NCI-H2196 treated with DMSO at 0.1 percent for 48 hours (cell line): ENCODE measurements around the gene TPRA1.
"Not testable (repeated sequence)": the region's sequence is repeated elsewhere in the genome, so short reads cannot be mapped to it uniquely, and the experiment has no call there.

Experiments used
- DNase-seq: peaks from one replicate; lab custom pipeline; 2025; ENCODE audit not compliant: unreplicated experiment; lab: John Stamatoyannopoulos, UW

Gene TPRA1

DNA sequence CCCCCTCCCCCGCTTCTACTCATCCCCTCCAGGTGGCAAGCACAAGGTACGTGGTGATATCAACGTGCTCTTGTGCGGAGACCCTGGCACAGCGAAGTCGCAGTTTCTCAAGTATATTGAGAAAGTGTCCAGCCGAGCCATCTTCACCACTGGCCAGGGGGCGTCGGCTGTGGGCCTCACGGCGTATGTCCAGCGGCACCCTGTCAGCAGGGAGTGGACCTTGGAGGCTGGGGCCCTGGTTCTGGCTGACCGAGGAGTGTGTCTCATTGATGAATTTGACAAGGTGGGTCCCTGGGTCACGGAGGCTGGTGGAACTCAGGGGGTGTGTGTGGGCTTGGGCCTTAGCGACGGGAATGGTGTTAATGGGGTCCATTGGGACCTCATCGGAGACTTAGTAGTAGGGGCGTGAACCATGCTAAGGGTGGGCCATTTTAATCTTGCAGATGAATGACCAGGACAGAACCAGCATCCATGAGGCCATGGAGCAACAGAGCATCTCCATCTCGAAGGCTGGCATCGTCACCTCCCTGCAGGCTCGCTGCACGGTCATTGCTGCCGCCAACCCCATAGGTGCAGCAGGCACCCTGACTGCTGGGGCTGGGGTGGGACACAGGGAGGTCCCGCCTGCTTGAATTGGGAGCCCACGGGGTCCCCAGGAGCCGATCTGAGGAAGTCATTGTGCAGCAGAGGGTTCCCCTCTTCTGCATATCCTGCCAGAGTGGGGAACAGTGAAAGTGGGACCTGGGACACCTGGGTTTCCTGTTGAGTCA is 26.5 kb upstream of the TPRA1 start:
- DNase-seq: no peak

DNA sequence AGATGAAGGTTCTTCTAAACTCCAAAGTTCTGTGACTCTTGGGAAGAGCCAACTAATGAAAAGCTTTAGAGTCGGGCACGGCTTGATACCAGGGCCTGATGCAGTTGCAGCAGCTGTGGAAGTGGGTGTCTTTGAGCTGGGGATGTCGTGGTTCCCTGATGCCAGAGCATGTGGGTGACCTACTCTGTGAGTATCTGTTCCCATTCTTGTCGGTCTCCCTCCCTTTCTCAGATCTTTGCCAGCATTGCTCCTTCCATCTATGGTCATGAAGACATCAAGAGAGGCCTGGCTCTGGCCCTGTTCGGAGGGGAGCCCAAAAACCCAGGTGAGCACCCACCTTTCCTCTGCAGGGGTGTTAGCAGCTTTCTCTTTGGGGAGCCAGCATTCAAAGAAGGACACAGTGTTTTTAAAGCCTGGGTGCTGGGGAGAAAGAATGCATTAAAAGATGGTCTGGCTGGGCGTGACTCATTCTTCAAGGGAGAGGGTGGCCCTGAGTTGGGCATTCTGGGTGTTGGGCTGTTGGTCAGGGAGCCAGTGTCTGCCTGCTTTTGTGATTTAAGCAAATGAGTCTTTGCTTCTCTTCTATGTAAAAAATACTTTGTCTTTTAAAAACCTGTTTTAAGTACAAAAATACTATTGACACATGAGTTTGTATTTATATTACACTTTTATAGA is 25.2 kb upstream of the TPRA1 start:
- DNase-seq: no peak

DNA sequence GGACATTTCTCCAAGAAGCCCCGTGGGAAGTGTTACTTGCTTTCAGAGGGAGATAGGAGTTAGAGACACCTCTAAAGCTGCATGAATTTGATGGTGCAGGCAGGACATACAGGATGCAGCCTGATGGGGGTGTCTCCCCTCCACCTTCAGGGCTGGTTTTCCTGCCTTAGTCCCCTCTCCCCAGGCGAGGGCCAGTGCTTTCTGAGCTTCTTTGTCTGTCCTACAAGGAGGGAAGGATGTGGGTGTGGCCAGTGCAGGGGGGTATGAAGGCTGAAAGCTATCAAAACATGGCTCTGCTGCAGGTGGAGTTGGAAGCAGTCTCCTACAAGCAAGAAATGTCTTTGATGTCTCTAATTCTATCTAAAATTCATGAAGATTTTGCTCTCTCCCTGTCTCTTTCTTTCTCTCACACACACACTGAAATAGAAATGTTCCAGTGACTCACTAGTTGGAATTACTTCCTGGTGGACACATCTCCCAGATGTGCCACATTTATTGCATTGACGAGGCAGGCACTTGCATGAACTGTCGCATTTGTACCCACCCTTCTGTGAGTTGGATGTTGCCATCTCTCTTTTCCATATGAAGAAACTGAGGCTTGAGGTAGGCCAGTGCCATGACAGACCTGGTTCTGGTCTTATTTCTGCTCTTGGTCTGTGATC is 24.5 kb upstream of the TPRA1 start:
- DNase-seq: no peak

DNA sequence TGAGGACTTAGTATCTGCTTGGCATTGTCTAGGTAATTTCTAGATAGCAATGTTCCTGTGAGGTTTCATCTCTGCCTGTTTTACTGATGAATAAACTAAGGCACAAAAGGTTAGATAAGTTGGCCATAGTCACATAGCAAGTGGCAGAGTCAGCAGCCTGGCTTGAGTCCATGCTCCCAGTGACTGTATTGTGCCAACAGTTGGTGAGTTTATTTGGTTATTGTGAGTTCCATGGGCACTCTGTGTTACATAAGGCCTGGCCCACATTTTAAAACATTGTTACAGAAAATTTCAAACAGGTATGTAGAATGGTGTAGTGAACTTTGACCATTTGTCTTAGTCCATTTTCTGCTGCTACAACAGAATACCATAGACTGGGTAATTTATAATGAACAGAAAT is 22.9 kb upstream of the TPRA1 start:
- DNase-seq: peak; percentile 72

DNA sequence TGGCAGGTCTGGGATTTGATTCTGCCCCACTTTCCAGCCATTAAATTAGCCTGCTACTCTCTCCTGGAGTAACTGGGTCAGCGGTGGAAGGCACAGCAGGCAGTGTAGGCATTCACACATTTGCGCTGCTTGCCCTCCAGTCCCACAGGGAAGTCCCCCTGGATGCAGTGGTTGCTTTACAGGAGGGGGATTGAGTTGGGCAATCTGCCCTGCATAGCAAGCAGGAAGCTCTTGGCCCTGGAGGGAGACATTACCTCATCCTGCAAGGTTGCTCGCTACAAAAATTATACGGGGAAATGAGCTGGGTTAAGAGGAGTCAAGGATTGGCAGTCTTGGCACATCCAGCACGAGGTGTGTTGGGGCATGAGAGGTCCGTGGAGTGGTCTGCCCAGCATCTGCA is 22.4 kb upstream of the TPRA1 start:
- peak; percentile 76 for DNase-seq

DNA sequence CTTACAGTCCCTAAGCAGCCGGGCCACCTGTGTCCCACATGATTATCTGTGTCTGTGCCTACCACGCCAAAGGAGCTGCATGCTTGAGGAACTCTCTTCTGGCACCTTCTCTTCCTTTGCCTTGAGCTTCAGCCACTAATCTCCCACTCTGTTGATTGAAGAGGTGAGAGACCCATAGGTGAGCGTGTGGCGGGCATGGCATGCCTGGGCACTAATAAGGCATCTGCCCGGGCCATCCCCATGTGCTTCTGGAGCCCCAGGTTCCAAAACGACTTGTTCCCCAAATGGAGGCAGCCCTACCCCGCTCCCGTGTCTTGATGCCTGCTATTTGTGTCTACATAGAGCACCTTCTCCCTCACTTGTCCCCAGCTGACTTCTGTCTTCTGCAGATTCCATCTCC is 20.7 kb upstream of the TPRA1 start:
- DNase-seq: no peak

DNA sequence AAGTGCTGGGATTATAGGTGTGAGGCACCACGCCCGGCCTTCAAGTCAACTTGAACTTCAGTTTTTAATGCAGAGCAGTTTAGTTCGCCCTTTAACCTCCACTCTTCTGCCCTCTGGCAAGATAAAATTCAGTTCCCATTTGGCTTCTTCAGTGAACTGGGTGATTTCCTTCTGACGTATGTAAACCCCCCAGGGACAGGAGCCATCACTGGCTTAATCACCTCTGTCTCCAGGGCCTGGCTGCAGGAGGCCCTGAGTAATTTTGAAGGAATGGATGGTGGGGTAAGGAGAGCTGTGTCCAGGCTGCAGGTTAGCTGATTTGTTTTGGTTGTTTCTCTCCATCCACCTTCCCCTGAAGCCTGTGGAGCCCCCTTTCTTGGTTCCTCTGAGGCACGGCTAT is 19.6 kb upstream of the TPRA1 start:
- no peak for DNase-seq

DNA sequence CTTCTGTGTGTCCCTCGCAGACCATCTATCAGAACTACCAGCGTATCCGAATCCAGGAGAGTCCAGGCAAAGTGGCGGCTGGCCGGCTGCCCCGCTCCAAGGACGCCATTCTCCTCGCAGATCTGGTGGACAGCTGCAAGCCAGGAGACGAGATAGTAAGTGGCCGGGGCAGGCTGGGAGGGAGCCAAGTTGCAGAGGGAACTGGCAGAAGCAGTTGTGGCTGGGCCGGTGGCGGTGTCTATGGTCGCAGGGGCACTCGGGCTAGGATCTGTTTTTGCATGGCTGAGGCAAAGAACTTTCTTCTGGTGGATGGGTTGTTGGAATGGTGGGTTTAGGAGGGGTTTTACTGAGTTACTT is 17.8 kb upstream of the TPRA1 start:
- DNase-seq: no peak

DNA sequence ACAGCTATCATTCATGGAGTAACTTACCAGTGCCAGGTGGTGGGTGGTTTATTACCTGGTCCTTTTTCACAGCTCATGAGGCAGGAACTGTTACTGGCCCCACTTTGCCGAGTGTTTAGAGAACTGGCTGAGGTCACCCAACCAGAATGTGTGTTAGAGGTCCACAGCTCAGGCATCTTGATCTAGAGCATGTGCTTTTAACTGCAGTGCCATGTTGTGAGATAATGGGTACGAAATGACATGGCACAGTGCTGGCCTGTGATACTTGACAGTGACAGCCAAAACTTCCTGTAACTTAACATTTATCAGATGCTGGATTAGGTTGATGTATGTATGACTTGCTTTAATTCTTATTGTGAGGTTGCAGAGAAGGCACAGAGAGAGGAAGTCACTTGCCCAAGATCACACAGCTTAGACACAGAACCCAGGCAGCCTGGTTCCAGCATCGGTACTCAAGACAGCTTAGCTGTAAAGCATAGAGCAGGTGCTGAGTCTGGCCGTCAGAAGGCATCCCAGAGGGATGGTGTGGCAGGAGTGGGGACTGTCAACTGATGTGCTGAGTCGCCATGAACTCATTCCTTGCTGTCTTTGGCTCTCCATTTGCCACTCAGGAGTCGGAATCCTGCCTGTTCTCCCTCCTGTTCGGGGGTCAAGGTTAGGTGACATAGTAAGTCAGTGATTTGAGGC is 17.3 kb upstream of the TPRA1 start:
- no peak for DNase-seq

DNA sequence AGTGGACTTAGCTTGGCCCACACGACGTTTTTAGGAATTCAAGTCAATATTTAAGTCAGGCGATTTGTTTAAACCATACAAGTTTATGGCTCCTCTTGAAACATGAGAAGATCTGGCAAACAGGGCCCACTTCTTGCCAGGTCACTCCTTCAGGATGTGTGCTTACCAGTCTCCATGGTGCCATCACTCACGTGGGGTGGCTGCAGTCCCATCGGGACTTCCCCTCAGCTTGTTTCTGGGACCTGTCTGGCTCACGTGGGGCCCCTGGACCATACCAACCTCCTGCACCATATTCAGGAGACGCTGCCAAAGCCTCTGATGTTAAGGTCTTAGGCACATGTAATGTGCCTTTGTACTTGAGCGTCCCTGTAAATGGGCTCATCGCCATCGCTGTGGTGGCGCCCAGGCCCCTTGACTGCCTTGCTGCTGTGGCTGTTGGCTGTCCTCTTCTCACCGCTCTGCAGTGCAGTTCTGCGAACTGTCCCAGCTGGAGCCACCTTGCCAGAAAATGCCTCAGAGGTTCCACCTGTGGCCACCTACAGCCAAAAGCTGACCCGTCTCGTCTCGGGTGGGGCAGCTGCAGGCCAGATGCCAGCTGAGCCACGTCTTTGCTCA is 16.6 kb upstream of the TPRA1 start:
- DNase-seq: peak; percentile 91

DNA sequence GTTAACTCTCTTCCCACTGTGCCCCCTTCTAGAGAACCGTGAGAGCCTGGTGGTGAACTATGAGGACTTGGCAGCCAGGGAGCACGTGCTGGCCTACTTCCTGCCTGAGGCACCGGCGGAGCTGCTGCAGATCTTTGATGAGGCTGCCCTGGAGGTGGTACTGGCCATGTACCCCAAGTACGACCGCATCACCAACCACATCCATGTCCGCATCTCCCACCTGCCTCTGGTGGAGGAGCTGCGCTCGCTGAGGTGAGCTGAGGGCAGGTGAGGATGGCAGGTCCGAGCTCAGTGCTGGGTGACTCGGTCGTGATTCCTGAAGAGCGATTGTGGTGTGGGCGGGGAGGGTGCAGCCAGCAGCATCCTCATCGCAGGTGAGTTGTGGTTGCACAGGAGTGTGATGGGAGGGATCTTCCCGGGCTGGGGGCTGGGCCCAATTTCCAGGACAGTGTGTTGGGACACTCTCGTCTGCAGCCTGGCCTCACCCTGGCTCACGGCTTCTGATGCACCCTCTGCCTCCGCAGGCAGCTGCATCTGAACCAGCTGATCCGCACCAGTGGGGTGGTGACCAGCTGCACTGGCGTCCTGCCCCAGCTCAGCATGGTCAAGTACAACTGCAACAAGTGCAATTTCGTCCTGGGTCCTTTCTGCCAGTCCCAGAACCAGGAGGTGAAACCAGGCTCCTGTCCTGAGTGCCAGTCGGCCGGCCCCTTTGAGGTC is 15.7 kb upstream of the TPRA1 start:
- no peak for DNase-seq

DNA sequence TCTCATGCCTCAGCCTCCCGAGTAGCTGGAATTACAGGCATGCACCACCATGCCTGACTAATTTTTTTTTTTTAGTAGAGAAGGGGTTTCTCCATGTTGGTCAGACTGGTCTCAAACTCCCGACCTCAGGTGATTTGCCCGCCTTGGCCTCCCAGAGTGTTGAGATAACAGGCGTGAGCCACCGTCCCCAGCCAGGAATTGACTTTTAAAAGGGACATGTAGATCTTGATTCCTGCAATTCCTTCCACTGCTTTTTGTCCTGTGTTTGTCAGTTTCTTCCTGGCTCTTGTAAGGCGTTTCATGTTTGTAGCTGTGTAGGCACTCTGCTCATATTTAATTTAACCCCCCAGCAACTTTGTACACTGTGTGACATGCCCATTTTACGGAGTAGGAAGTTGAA is 15.0 kb upstream of the TPRA1 start:
- not testable (repeated sequence) for DNase-seq

DNA sequence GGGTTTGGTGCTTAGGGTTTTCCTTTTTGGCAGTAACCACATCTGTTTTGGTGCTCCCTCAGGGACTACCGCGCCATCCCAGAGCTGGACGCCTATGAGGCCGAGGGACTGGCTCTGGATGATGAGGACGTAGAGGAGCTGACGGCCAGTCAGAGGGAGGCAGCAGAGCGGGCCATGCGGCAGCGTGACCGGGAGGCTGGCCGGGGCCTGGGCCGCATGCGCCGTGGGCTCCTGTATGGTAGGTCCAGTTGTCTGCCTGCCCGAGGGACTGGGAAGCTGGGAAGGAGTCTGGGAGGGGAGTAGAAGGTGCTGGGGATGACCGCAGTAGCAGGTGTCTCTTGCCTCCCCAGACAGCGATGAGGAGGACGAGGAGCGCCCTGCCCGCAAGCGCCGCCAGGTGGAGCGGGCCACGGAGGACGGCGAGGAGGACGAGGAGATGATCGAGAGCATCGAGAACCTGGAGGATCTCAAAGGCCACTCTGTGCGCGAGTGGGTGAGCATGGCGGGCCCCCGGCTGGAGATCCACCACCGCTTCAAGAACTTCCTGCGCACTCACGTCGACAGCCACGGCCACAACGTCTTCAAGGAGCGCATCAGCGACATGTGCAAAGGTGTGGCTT is 14.1 kb upstream of the TPRA1 start:
- DNase-seq: no peak

DNA sequence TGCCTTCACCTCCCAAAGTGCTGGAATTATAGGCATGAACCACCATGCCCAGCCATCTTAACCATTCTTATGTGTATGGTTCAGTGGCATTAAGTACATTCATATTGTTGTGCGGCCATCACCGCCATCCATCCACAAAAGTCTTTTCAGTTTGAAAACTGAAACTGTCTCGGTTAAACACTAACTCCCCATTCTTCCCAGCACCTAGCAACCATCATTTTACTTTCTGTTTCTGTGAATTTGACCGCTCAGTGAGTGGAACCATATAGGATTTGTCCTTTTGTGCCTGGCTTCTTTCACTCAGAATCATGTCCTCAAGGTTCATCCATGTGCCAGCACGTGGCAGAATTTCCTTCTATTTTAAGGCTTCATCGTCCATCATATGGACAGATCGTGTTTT is 13.5 kb upstream of the TPRA1 start:
- DNase-seq: no peak

DNA sequence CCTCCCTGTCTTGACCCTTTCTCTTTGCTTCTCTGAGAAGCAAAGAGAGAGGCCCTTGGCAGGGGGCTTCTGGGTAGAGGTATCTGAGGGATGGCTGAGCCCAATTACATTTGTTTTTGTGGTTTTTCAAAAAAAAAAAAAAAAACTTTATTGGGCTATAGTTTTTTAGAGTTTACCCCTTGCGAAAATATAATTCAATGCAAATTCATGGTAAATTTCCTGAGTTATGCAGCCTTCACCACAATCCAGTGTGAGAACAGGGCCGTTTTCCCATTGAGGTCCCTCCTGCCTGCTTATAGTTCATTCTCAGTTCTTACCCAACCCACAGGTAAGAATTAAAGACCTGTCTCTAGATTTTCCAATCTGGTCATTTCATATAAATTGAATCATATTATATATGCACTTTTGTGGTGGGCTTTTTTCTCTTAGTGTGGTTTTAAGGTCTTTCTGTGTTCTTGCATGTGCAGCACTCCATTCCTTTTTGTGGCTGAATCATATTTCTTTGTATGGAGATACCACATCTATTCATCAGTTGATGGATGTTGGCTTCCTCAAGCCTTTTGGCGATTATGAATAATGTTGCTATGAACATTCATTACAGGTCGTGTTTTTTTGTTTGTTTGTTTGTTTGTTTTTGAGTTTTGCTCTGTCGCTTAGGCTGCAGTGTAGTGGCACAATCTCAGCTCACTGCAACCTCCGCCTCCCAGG is 10.4 kb upstream of the TPRA1 start:
- DNase-seq: no peak

DNA sequence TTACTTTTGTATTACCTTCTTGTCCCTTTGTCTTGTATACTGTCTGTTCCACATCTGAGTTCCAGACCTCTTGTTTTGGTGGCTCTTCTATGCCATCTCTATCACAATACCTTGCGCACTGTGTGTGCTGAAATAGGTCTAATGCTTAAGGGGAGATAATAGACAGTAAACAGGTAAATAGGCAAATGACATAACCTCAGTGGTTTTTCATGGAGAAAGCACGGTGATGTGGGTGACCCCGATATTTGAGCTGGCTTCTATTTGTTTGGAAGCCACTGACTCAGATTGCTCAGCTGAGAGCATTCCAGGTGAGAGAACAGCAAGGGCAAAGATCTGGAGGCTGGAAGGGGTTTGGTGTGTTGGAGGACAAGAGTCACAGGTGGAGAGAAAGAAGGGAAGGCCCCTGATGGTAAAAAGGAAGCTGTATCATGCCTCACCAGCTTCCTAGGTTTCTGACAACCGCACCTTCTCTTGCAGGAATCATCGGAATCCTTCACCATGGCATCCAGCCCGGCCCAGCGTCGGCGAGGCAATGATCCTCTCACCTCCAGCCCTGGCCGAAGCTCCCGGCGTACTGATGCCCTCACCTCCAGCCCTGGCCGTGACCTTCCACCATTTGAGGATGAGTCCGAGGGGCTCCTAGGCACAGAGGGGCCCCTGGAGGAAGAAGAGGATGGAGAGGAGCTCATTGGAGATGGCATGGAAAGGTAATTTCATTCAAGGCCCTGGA is 8.5 kb upstream of the TPRA1 start:
- DNase-seq: no peak

DNA sequence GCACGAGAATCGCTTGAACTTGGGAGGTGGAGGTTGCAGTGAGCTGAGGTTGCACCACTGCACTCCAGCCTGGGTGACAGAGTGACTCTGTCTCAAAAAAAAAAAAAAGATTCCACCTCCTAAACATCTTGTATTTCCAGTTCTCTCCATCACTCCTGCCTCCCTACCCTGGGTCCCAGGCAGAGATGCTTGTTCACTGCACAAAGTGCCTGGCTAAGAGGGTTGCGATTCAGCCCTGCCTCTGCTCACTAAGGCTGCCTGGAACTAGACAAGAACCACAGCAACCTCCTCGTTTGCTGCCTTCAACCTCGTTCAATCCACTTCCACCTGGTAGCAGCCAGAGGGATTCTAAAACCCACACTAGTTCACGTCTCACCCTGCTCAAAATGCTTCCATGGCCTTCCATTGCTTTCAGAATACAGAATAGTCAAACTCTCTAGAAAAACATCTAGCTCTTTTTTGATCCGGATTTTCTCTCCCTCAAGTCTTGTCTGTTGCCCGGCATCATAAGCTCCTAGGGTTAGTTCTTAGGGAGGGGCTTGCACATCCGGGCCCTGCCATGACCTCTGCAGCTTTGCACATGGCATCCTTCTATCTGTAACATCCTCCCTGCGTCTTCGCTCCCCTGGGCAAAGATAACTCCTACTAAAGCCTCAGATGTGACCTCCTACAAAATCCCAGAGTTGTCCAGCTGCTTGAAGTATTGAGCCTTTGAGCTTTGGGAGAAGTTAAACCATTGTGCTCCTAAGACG is 6.7 kb upstream of the TPRA1 start:
- DNase-seq: no peak

DNA sequence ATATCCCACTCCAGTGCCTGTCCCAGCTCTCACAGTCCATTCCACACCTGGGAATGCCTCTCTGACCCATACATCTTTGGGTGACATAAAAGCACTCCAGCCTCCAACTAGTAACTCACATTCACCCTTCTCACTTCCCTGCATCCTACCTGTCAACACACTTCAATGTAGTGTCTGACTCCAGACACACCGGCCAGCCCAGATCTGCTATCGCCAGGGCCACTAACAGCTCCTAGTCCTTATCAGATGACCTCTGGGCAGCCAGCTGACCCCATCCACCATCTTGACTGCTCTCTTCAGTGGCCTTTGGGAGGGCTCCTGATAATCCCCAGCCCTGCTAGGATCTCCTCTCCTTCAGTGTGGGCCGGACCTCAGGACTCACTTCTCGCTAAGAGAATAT is 4.8 kb upstream of the TPRA1 start:
- no peak for DNase-seq
